Smooth muscle cell (in vitro differentiated cells): ENCODE results near the gene ZNF451. TPM values are rescaled to one million over a fixed set of nuclear protein-coding genes. Genes with fewer than 3 reads are reported as not detected.
A peak's percentile ranks its signal among the peaks of the same experiment; 100 is the strongest.

Experiments
- DNase-seq: peaks from one replicate; lab custom pipeline; 2025; ENCODE audit not compliant: unreplicated experiment; lab: John Stamatoyannopoulos, UW
- H2AFZ ChIP-seq: fragments of 200-600 bp; sonication (generic); 2 replicates; pipeline ENCODE4 v1.6.0; 2016; ENCODE audit warnings: antibody characterized with exemption, low read depth, mild to moderate bottlenecking
- H3F3A ChIP-seq: fragments of 200-600 bp; sonication (generic); 2 replicates; pipeline ENCODE4 v1.6.0; 2017; ENCODE audit warnings: antibody characterized with exemption, low read depth
- H3K27ac ChIP-seq: fragments of 200-600 bp; sonication (generic); 2 replicates; pipeline ENCODE4 v1.5.1; 2016; ENCODE audit warnings: low read depth, mild to moderate bottlenecking
- H3K27me3 ChIP-seq: fragments of 200-600 bp; sonication (generic); 2 replicates; pipeline ENCODE4 v1.6.1; 2016; ENCODE audit warnings: low read depth, mild to moderate bottlenecking
- H3K36me3 ChIP-seq: fragments of 200-600 bp; sonication (generic); 2 replicates; pipeline ENCODE4 v1.5.1; 2016; ENCODE audit warnings: low read depth
- H3K4me1 ChIP-seq: fragments of 200-600 bp; sonication (generic); 2 replicates; pipeline ENCODE4 v1.5.1; 2016; ENCODE audit warnings: low read depth
- H3K4me2 ChIP-seq: fragments of 200-600 bp; sonication (generic); 2 replicates; pipeline ENCODE4 v1.6.0; 2016; ENCODE audit warnings: mild to moderate bottlenecking
- H3K4me3 ChIP-seq: fragments of 200-600 bp; sonication (generic); 2 replicates; pipeline ENCODE4 v1.5.1; 2016; ENCODE audit warnings: mild to moderate bottlenecking
- H3K79me2 ChIP-seq: fragments of 200-600 bp; sonication (generic); 2 replicates; pipeline ENCODE4 v1.6.0; 2016; ENCODE audit warnings: low read depth, mild to moderate bottlenecking
- H3K9ac ChIP-seq: fragments of 200-600 bp; sonication (generic); 2 replicates; pipeline ENCODE4 v1.6.0; 2016; ENCODE audit warnings: low read depth
- H3K9me3 ChIP-seq: fragments of 200-600 bp; sonication (generic); replicated peaks from 2 replicates; pipeline ENCODE4 v1.5.1; 2016; ENCODE audit warnings: low read depth
- H4K20me1 ChIP-seq: fragments of 200-600 bp; sonication (generic); 2 replicates; pipeline ENCODE4 v1.6.0; 2016; ENCODE audit warnings: low read depth
- WGBS: methylation state at CpG from one replicate; pipeline ENCODE4 v1.1.7; 2016; ENCODE audit warnings: low lambda C conversion rate; 5-methylcytosine and 5-hydroxymethylcytosine counted together
- polyA plus RNA-seq: library from polyadenylated mRNA; unstranded; fragments of >200 nt; fragmentation: Nextera tagmentation; extraction: Ambion mirVana; gene quantifications from 2 replicates; pipeline ENCODE4 v1.2.1, GENCODE V29; 2016
- total RNA-seq: library from RNA; depleted of rRNA; stranded (reverse); fragments of >200 nt; gene quantifications from 2 replicates; pipeline ENCODE4 v1.2.3, GENCODE V29; 2014
- TF ChIP-seq, protein P1 (sequence below): fragments of 200-600 bp; sonication (generic); IDR thresholded peaks from 2 replicates; pipeline ENCODE4 v1.5.1; 2017; ENCODE audit warnings: borderline replicate concordance, mild to moderate bottlenecking, antibody characterized with exemption; ENCODE audit not compliant: insufficient read depth, poor library complexity, severe bottlenecking

ZNF451 gene
- total and polyA plus RNA-seq, 2 experiments from 2014 or later: 21.1 to 76.5 TPM

DNA sequence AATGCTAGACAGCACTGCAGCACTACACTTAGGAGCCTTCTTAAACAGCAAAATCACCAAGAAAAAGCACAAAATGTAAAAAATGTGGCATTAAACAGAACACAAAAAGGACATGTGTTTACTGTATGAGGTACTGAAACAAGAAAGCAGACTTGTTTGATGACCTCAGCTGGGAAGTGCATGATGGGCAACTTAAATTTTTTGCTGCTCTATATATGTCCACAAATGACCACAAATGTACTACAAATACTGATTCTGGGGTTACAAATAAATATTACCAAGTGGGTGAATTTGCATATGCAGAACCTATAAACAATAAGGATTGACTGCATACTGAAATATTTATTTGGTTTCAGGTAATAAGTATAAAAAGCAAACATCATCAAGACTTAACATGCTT, 119.0 kb downstream of the ZNF451 start:
- H3K4me2 ChIP-seq: peak overlapping the region; percentile 38
- no peaks in the 10 kb centered on the region for H3K9me3 ChIP-seq
- H3F3A ChIP-seq: peaks cover 21% of the 10 kb centered on the region
- no peaks in the 10 kb centered on the region for H3K36me3 ChIP-seq
- H3K27ac ChIP-seq: peak overlapping the region; percentile 79
- peaks cover 67% of the 10 kb centered on the region for H4K20me1 ChIP-seq
- no peak overlapping the region for H3K9ac ChIP-seq
- TF ChIP-seq, protein P1, sequence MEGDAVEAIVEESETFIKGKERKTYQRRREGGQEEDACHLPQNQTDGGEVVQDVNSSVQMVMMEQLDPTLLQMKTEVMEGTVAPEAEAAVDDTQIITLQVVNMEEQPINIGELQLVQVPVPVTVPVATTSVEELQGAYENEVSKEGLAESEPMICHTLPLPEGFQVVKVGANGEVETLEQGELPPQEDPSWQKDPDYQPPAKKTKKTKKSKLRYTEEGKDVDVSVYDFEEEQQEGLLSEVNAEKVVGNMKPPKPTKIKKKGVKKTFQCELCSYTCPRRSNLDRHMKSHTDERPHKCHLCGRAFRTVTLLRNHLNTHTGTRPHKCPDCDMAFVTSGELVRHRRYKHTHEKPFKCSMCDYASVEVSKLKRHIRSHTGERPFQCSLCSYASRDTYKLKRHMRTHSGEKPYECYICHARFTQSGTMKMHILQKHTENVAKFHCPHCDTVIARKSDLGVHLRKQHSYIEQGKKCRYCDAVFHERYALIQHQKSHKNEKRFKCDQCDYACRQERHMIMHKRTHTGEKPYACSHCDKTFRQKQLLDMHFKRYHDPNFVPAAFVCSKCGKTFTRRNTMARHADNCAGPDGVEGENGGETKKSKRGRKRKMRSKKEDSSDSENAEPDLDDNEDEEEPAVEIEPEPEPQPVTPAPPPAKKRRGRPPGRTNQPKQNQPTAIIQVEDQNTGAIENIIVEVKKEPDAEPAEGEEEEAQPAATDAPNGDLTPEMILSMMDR: no peak
- no peak overlapping the region for H2AFZ ChIP-seq
- no peak overlapping the region for H3K4me3 ChIP-seq
- H3K79me2 ChIP-seq: peaks cover 84% of the 10 kb centered on the region
- peaks cover 22% of the 10 kb centered on the region for H3K4me1 ChIP-seq
- no peak for DNase-seq
- H3K27me3 ChIP-seq: no peaks in the 10 kb centered on the region

DNA sequence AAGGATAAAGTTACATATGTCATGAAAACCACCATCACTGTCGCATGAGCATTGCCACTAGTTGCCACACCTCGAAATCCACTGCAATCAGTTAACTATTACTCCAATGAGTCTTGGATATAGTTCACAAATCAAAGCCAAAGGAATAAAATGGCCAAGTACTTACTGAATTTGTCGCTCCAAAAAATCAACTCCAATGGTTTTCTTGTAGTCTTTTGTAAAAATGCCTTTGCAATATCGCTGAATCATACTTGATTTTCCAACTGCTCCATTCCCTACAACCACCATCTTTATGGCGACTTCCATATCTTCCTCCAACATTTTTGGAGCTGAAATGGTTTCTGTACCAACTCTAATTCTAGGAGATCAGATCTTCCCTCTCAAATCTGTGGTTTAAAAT, 120.1 kb downstream of the ZNF451 start:
- TF ChIP-seq, protein P1: no peak
- peaks cover 70% of the 10 kb centered on the region for H4K20me1 ChIP-seq
- peak overlapping the region; percentile 79 for H3K27ac ChIP-seq
- H3K36me3 ChIP-seq: no peaks in the 10 kb centered on the region
- H3K4me3 ChIP-seq: no peak overlapping the region
- 97% methylated on average over 5 of the region's 5 CpGs for WGBS
- DNase-seq: no peak
- H3F3A ChIP-seq: peaks cover 21% of the 10 kb centered on the region
- H3K4me1 ChIP-seq: peaks cover 22% of the 10 kb centered on the region
- peaks cover 84% of the 10 kb centered on the region for H3K79me2 ChIP-seq
- no peak overlapping the region for H3K9ac ChIP-seq
- H3K27me3 ChIP-seq: no peaks in the 10 kb centered on the region
- H3K9me3 ChIP-seq: no peaks in the 10 kb centered on the region
- H3K4me2 ChIP-seq: no peak overlapping the region
- H2AFZ ChIP-seq: no peak overlapping the region

DNA sequence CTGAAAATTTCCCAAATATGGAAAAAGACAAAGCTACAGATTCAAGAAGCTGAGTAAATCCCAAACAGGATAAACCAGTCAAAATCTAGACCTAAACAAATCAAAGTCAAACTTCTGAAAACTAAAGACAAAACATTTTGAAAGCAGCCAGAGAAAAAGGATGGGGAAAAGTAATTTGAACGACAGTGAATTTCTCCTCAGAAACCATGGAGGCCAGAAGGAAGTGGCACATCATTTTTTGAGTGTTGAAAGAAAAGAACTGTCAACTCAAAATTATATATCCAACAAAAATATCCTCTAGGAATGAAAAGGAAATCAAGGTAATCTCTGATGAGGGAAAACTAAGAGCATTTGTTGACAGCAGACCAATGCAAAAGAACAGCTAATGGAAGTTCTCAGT, 125.3 kb downstream of the ZNF451 start:
- no peak overlapping the region for H2AFZ ChIP-seq
- 100% methylated on average over 1 of the region's 1 CpG for WGBS
- TF ChIP-seq, protein P1: no peak

More for the DNA sequence above, 125.3 kb downstream of the ZNF451 start:
- DNase-seq: no peak
- peaks cover 100% of the 10 kb centered on the region for H3K79me2 ChIP-seq
- peaks cover 72% of the 10 kb centered on the region for H4K20me1 ChIP-seq
- no peak overlapping the region for H3K27ac ChIP-seq
- no peaks in the 10 kb centered on the region for H3K9me3 ChIP-seq
- peaks cover 5% of the 10 kb centered on the region for H3F3A ChIP-seq
- H3K4me1 ChIP-seq: peaks cover 12% of the 10 kb centered on the region
- no peaks in the 10 kb centered on the region for H3K27me3 ChIP-seq
- H3K4me2 ChIP-seq: no peak overlapping the region
- H3K4me3 ChIP-seq: no peak overlapping the region
- H3K36me3 ChIP-seq: no peaks in the 10 kb centered on the region
- no peak overlapping the region for H3K9ac ChIP-seq
